DMS53 treated with DMSO at 0.1 percent for 48 hours (cell line): ENCODE results near the gene SREBF1.

Experiments
- DNase-seq: peaks from one replicate; lab custom pipeline; 2025; ENCODE audit not compliant: unreplicated experiment; lab: John Stamatoyannopoulos, UW

SREBF1 gene

DNA sequence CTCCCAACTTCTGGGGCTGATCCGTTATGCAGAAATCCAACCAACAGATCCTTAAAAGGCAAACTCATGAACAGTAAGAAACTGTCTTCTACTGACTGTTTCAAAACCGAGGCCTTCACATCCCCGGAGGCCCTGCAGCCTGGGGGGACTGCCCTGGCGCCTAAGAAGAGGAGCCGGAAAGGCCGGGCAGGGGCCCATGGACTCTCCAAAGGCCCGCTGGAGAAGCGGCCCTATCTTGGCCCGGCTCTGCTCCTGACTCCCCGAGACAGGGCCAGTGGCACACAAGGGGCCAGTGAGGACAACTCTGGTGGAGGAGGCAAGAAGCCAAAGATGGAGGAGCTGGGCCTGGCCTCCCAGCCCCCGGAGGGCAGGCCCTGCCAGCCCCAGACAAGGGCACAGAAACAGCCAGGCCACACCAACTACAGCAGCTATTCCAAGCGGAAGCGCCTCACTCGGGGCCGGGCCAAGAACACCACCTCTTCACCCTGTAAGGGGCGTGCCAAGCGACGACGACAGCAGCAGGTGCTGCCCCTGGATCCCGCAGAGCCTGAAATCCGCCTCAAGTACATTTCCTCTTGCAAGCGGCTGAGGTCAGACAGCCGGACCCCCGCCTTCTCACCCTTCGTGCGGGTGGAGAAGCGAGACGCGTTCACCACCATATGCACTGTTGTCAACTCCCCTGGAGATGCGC is 39.5 kb downstream of the SREBF1 start:
- DNase-seq: no peak

DNA sequence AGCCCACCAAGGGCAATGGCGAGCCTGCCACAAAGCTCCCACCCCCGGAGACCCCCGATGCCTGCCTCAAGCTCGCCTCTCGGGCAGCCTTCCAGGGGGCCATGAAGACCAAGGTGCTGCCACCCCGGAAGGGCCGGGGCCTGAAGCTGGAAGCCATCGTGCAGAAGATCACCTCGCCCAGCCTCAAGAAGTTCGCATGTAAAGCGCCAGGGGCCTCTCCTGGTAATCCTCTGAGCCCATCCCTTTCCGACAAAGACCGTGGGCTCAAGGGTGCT is 40.1 kb downstream of the SREBF1 start:
- DNase-seq: no peak

DNA sequence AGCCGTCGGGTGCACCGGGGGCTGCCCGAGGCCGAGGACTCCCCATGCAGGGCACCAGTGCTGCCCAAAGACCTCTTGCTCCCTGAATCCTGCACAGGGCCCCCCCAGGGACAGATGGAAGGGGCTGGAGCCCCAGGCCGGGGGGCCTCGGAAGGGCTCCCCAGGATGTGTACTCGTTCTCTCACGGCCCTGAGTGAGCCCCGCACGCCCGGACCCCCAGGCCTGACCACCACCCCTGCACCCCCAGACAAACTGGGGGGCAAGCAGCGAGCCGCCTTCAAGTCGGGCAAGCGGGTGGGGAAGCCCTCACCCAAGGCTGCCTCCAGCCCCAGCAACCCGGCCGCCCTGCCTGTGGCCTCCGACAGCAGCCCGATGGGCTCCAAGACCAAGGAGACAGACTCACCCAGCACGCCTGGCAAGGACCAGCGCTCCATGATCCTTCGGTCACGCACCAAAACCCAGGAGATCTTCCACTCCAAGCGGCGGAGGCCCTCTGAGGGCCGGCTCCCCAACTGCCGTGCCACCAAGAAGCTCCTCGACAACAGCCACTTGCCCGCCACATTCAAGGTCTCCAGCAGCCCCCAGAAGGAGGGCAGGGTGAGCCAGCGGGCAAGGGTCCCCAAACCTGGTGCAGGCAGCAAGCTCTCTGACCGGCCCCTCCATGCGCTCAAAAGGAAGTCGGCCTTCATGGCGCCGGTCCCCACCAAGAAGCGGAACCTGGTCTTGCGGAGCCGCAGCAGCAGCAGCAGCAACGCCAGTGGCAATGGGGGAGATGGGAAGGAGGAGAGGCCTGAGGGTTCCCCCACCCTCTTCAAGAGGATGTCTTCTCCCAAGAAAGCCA is 40.6 kb downstream of the SREBF1 start:
- no peak for DNase-seq

DNA sequence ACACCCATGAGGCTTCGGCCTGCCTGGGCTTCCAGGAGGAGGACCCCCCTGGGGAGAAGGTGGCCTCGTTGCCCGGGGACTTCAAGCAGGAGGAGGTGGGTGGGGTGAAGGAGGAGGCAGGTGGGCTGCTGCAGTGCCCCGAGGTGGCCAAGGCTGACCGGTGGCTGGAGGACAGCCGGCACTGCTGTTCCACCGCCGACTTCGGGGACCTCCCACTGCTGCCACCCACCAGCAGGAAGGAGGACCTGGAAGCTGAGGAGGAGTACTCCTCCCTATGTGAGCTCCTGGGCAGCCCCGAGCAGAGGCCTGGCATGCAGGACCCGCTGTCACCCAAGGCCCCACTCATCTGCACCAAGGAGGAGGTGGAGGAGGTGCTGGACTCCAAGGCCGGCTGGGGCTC is 41.5 kb downstream of the SREBF1 start:
- no peak for DNase-seq

DNA sequence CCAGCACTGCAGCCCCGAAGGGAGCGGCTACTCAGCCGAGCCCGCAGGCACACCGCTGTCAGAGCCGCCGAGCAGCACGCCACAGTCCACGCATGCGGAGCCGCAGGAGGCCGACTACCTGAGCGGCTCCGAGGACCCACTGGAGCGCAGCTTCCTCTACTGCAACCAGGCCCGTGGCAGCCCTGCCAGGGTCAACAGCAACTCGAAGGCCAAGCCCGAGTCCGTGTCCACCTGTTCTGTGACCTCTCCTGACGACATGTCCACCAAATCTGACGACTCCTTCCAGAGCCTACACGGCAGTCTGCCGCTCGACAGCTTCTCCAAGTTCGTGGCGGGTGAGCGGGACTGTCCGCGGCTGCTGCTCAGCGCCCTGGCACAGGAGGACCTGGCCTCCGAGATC is 42.4 kb downstream of the SREBF1 start:
- no peak for DNase-seq

DNA sequence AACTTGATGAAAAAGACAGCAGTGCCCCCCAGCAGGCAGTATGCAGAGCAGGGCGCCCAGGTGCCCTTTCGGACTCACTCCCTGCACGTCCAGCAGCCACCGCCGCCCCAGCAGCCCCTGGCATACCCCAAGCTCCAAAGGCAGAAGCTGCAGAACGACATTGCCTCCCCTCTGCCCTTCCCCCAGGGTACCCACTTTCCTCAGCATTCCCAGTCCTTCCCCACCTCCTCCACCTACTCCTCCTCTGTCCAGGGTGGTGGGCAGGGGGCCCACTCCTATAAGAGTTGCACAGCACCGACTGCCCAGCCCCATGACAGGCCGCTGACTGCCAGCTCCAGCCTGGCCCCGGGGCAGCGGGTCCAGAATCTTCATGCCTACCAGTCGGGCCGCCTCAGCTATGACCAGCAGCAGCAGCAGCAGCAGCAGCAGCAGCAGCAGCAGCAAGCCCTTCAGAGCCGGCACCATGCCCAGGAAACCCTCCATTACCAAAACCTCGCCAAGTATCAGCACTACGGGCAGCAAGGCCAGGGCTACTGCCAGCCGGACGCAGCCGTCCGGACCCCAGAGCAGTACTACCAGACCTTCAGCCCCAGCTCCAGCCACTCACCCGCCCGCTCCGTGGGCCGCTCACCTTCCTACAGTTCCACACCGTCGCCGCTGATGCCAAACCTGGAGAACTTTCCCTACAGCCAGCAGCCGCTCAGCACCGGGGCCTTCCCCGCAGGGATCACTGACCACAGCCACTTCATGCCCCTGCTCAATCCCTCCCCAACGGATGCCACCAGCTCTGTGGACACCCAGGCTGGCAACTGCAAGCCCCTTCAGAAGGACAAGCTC is 43.2 kb downstream of the SREBF1 start:
- DNase-seq: no peak

DNA sequence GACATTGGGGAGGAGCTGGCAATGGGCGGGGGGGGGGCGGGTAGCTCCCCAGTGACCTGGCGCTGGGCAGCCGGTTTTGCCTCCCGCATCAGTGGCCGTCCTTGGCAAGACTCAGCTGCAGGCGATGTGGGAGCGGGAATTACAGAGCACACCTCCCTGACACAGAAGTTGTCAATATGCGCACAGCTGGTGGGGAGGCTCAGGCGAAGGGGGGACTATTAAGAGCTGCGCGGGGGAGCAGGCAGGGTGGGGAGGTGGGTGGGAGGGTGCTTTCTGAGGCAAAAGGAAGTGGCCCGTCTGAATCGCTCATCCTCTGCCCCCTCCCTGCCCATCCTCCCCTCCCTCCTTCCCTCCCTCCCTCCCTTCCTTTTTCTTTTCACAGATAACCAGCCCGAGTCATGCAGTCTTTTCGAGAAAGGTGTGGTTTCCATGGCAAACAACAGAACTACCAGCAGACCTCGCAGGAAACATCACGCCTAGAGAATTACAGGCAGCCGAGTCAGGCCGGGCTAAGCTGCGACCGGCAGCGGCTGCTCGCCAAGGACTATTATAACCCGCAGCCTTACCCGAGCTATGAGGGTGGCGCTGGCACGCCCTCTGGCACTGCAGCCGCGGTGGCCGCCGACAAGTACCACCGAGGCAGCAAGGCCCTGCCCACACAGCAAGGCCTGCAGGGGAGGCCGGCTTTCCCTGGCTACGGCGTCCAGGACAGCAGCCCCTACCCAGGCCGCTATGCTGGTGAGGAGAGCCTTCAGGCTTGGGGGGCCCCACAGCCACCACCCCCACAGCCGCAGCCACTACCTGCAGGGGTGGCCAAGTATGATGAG is 44.0 kb downstream of the SREBF1 start:
- DNase-seq: no peak

DNA sequence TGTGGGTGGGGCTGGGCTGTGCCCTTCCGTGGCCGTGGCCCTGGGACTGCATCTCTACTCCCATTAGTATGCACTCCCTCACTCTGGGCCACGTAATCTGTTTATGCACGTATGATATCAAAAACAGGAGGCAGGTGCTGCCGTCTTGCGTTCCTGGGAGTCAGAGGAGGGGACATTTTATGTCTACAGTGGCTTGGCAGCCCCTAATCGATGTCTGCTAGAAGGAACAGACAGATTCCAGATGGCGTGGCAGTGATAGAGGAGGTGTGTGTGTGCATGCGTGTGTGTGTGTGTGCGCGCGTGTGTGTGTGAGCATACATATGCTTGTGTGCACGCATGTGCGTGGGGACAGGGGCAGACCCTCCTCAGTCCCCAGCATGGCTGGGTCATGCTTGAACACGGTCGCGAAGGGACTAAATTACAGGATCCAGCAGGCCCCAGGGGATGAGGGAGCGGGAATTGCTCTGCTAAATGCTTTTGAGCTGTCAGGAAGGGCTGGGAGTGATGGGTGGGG is 44.7 kb downstream of the SREBF1 start:
- no peak for DNase-seq

DNA sequence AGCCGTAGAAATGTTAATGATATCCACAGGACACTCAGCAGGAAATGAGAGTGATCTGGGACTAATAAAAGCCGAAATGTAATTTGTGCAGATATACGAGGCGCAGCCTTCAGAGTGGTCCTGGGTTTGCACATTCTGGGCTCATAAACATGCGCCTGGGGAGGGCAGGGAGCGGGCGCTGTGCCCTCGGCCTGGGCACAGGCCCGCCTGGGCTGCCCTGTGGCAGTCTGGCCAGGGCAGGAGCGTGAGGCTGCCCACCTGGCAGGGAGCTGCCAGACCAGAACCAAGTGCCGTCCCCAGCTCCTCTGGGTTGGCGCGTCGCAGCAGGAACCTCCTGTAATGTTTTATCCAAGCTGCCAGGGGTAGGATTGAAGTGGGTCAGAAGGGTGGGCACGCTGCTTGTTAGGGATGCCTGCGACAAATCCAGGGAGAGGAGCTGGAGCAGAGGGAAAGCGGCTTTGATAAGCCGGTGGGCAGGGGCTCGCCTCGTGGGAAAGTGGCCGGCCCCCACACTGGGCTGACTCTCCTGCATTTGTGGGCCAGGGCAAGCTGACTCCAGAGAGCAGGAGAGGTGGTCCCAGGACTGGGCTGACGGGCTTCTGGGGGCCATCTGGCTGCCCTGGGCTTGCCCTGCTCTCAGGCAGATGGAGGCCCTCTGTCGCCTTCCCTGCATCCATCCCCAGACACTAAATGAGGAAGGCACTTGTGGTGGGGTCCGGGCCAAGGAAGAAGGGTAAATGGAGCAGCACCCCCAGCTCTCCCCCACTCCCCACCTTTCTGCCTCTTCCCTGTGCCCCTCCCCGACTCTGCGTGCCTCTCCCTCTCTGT is 45.9 kb downstream of the SREBF1 start:
- no peak for DNase-seq

DNA sequence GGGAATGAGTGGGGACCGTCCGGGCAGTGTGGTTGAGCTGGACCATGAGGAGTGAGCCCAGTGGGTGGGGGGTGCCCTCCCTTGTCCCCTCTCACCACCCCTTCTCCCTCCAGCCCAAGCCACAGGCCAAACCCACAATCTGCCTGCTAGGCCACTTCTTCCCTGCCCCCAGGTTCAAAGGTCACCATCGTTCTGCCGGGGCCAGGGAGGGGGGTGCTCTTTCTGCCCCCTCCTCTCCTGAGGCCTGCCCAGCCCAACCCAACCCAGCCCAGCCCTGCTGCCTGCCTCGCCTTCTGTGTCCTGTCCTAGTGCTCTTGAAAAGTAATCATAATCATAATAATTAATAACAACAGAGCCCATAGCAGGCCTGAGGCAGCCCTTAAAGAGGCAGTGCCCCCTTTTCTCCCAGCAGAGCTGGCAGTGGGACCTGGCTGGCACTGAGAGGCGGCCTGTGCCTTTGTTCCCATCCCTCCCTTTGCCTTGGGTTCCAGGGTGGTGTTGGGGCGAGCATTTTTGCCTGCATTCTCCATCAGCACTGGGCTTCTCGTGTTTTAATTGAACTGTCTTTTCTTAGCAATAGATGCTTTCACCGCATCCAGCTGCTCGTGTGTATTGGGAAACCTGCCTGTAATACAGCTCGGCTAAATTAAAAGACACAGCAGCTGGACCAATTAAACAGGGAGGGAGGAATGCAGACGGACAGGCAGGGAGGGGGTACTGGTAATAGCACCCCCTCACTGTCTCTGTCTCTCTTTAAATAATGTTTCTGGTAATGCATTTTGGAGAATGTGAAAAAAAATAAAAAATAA is 46.8 kb downstream of the SREBF1 start:
- DNase-seq: no peak

DNA sequence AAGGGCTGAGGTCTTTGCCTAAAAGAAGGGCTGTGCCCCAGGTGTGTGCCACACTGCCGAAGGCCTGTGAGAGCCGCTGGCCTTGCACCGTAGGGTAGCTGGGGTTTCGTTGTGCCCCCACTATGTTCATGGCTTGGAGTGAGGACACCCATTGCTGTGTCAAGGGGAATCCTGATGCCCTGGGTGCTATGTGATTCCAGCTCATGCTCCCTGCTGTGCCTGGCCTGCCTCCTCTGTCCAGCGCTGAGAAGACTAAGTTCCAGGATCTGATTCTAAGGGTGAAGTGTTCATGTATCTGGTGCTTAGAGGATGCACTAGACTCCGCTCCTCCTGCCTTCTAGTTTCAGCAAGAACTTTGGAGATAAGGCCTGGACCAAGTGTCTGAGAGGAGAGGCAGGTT is 47.4 kb downstream of the SREBF1 start:
- DNase-seq: no peak

DNA sequence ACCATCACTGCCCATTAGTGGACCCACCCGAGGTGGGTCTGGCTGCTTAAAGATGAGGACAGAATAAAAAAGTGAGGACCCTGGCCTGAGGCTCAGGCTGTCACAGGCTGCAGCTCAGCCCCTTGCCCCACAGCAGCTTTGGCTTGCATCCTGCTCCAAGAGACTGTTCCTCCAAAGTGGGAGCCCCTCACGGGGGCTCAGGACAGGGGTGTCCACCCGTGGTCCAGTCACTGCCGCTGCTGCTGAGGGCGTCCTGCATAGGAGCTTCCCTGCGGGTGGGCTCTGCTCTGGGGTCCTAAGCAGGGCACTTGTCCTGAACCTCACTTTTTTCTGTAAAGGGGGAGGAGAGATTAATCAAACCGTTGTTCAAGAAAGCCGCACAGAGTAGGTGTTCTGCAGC is 47.8 kb downstream of the SREBF1 start:
- DNase-seq: no peak

DNA sequence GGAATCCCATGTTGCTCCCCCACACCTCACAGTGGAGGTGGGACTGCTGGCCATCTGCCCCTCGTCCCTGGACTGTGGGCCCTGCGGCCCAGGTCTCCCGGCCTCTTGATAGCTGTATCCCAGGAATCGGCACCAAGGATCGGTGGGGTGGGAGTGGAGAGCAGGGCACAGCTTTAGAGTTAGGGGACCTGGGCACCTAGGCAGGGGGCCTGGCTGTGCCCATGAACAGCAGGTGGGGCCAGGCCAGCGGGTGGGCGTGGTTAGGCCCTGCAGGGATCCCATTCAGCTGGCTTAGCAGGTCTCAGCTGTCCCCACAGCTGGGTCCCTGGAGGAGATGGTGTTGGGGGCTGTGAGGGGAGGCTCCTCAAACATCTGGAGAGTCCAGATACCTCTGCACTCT is 49.2 kb downstream of the SREBF1 start:
- no peak for DNase-seq

DNA sequence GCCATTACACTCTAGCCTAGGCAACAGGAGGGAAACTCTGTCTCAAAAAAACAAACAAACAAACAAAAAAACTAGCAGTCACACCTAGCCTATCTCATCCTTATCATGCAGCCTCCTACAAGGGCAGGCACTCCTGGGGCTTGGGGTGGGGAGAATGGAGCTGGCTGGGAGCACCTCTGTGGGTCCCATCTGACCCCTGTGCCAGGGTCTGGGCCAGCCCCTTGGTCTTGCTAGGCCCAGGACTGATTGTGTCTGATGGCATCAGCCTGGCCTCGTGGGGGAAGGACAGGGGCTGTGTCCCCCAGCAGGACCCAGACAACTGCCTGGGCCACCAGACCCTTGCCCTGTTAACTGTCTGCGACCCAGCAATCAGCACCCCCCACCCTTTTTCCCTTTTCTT is 49.8 kb downstream of the SREBF1 start:
- DNase-seq: no peak

DNA sequence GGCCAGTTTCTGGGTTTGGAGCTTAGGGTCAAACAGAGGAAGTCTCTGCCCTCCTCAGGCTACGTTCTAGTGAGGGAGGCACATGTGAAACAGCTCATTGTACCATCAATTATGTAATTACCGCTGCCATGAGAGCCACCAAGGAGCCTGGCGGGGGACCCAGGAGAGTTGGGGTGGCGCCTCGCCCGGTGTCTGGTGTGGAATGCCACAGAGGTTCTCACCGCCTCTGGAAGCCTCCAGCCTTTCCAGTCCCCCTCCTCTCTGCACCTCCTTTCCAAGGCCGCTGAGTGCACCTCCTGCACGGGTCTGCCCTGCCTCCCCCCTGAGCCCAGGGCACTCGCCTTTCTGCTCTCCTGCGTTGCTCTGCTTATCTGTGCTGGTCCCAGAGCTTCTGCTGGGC is 51.4 kb downstream of the SREBF1 start:
- no peak for DNase-seq

DNA sequence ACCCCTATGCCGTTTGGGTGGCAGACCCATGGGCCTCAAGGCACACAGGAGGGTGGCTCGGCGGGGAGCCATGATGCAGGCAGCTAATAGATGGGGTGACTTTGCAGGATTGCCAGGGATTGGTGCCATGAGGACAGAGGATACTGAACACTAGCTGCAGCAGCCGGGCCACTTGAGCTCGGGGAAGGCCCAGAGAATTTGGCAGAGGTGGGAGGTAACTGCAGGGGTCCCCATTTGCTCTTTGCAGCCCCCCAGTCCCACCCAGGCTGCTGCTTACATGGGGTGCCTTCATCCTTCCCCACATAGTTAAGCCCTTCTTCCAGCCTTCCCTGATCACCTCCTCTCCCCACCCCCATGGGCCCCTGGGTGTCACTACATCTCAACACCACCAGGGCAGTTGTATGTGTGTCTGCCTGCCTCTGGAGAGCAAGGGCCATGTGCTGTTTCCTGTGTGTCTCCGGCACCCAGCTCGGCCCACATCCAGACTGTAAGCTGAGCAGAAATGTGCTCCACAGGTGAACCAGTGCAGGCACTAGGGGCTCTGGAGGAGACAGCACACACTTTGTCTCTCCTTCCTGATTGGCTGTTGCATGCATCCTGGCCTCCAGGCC is 52.0 kb downstream of the SREBF1 start:
- no peak for DNase-seq

DNA sequence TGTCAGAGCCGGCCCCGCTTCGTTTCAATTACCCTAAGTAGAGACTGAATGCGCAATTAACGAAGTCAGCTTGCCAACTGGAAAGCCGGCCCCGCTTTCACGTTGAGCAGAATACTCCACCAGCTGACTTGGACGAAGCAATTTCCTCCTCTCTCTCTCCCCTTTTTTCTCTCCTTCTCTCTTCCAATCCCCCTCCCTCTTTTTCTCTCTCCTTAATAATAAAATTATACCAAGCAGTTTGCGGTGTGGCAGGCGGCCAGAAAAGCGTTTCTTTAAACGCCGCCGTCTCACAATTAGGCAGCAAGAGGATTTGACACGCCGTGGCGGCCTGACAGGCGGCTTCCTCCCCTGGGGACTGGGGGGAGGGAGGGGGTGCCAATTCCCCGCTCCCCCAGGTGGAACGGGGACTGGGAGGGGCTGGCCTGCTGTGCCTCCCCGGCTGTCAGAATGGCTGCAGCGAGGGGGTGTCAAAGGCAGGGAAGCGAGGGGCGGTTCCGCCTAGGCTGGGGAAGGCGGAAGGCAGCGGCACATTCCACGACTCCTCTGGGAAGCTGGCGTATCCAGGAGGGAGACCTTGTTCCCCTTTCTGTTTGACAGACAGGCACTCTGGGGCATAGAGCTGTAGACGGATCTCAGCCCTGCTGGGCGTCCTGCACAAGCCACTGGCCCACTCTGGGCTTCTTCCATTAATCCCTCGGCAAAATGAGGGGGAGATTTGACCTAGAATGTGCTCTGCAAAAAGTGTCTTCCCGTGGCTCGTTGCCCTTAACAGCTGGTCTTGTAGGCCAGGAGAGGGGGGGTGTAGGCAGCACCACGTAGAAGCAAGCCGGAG is 52.7 kb downstream of the SREBF1 start:
- DNase-seq: no peak
